Endodermal cell (in vitro differentiated cells): ENCODE measurements around the gene EXPH5. TPM values are rescaled to one million over a fixed set of nuclear protein-coding genes. Genes with fewer than 3 reads are reported as not detected.
"Not testable (repeated sequence)": the region's sequence is repeated elsewhere in the genome, so short reads cannot be mapped to it uniquely, and the experiment has no call there.

Experiments used
- DNase-seq: peaks from one replicate; pipeline ENCODE4 v3.0.0-alpha.2; 2017
- H3K27ac ChIP-seq: 2 replicates; pipeline ENCODE4 v1.5.1; 2013; ENCODE audit warnings: mild to moderate bottlenecking, low read depth, low read length, moderate library complexity
- H3K27me3 ChIP-seq: 2 replicates; pipeline ENCODE4 v1.6.1; 2013; ENCODE audit warnings: mild to moderate bottlenecking, low read length, moderate library complexity; ENCODE audit not compliant: insufficient read depth, control insufficient read depth, poor library complexity, severe bottlenecking
- H3K36me3 ChIP-seq: 2 replicates; pipeline ENCODE4 v1.7.0; 2013; ENCODE audit warnings: mild to moderate bottlenecking, low read length, moderate library complexity; ENCODE audit not compliant: control insufficient read depth, insufficient read depth
- H3K4me1 ChIP-seq: one replicate; pipeline ENCODE4 v1.7.0; 2013; ENCODE audit warnings: low read length; ENCODE audit not compliant: control insufficient read depth, insufficient read depth
- H3K4me3 ChIP-seq: 2 replicates; pipeline ENCODE4 v1.5.1; 2013; ENCODE audit warnings: mild to moderate bottlenecking, low read length, moderate library complexity
- H3K9ac ChIP-seq: 2 replicates; pipeline ENCODE4 v1.6.1; 2013; ENCODE audit warnings: mild to moderate bottlenecking, low read length, moderate library complexity; ENCODE audit not compliant: poor library complexity, severe bottlenecking; ENCODE audit errors: extremely low read depth
- H3K9me3 ChIP-seq: 2 replicates; pipeline ENCODE4 v1.6.1; 2013; ENCODE audit warnings: mild to moderate bottlenecking, low read length, moderate library complexity; ENCODE audit not compliant: control insufficient read depth
- H3K27ac Mint-ChIP-seq: 2 replicates; pipeline ENCODE4 v1.8.0; 2020; ENCODE audit warnings: mixed read lengths
- H3K27me3 Mint-ChIP-seq: 2 replicates; pipeline ENCODE4 v1.8.0; 2021; ENCODE audit warnings: mild to moderate bottlenecking, mixed read lengths; ENCODE audit not compliant: insufficient read depth
- H3K36me3 Mint-ChIP-seq: 2 replicates; pipeline ENCODE4 v1.8.0; 2020; ENCODE audit warnings: low read depth, mixed read lengths
- H3K4me1 Mint-ChIP-seq: 2 replicates; pipeline ENCODE4 v1.8.0; 2020; ENCODE audit warnings: mixed read lengths
- H3K4me3 Mint-ChIP-seq: 2 replicates; pipeline ENCODE4 v1.8.0; 2020; ENCODE audit warnings: mild to moderate bottlenecking, moderate library complexity, mixed read lengths
- H3K9me3 Mint-ChIP-seq: 2 replicates; pipeline ENCODE4 v1.8.0; 2020; ENCODE audit warnings: mild to moderate bottlenecking, mixed read lengths
- WGBS, 2 experiments: methylation state at CpG; one replicate each; pipeline versions ENCODE4 v1.1.5 to v1.1.7; 2013; ENCODE audit warnings: missing lambda C conversion rate in 2 of 2, mixed read lengths in 1 of 2; ENCODE audit not compliant: insufficient coverage in 1 of 2, insufficient read length in 1 of 2; 5-methylcytosine and 5-hydroxymethylcytosine counted together
- total RNA-seq, 2 donors: library from RNA; stranded (reverse); fragmentation: NEBNext Ultra II Directional in 1 of 2; extraction: Animal tissue kit (Norgen Biotek cat#: 25700) in 1 of 2; gene quantifications; 2 replicates in 1 of 2; 3 replicates in 1 of 2; pipeline ENCODE4 v1.2.1, GENCODE V29; 2021
- TF ChIP-seq, protein P1 (sequence below): fragments of 200-600 bp; sonication (generic); conservative IDR thresholded peaks from 2 replicates; pipeline ENCODE4 v1.5.0; 2021; ENCODE audit warnings: antibody characterized with exemption, mild to moderate bottlenecking

The EXPH5 gene
- total RNA-seq, 2 donors from 2014 or later, result 4.8 to 6.4 TPM

GRCh38 chr11:108587109-108587508 is 6.5 kb downstream of the EXPH5 start:
- Mint-ChIP-seq H3K27ac (no peak overlapping the region), H3K4me1 (peaks cover 5% of the 10 kb centered on the region), H3K27me3 (peaks cover 52% of the 10 kb centered on the region), H3K36me3 (no peaks in the 10 kb centered on the region), H3K4me3 (no peak overlapping the region), H3K9me3 (no peaks in the 10 kb centered on the region)
- Histone ChIP-seq H3K4me3 (no peak overlapping the region), H3K4me1 (peaks cover 5% of the 10 kb centered on the region), H3K36me3 (no peaks in the 10 kb centered on the region), H3K27me3 (peaks cover 41% of the 10 kb centered on the region), H3K9ac (no peak overlapping the region), H3K9me3 (no peaks in the 10 kb centered on the region), H3K27ac (no peak overlapping the region)
- WGBS, 2 experiments, result 80 to 95% methylated on average over 1 to 3 of the region's 4 CpGs
- TF ChIP-seq, protein P1, sequence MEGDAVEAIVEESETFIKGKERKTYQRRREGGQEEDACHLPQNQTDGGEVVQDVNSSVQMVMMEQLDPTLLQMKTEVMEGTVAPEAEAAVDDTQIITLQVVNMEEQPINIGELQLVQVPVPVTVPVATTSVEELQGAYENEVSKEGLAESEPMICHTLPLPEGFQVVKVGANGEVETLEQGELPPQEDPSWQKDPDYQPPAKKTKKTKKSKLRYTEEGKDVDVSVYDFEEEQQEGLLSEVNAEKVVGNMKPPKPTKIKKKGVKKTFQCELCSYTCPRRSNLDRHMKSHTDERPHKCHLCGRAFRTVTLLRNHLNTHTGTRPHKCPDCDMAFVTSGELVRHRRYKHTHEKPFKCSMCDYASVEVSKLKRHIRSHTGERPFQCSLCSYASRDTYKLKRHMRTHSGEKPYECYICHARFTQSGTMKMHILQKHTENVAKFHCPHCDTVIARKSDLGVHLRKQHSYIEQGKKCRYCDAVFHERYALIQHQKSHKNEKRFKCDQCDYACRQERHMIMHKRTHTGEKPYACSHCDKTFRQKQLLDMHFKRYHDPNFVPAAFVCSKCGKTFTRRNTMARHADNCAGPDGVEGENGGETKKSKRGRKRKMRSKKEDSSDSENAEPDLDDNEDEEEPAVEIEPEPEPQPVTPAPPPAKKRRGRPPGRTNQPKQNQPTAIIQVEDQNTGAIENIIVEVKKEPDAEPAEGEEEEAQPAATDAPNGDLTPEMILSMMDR, result no peak
- no peak for DNase-seq

DNA sequence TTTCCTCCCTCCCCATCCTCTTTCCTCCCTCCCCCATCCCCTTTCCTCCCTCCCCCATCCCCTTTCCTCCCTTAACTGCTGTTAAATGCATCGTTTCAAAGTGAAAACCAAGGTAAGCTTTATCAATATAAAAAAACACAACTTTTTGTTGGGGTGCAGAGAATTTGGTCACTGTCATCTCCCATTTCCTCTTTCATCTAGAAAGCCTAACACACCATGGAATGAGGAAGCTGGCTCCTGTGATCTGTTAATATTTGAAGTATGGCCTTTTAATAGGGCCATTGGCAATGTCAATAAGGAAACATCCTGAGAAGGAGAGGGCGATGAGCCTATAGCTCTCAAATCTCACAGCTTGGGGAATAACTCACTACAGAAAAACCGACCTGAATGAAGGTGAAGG is 7.0 kb downstream of the EXPH5 start:
- 88 to 92% methylated on average over 3 of the region's 3 CpGs for WGBS, 2 experiments
- H3K27ac Mint-ChIP-seq, result no peak overlapping the region
- no peaks in the 10 kb centered on the region for H3K36me3 ChIP-seq

GRCh38 chr11:108586185-108586584 is 7.4 kb downstream of the EXPH5 start:
- H3K27me3 ChIP-seq, result peaks cover 32% of the 10 kb centered on the region
- not testable (repeated sequence) for H3K4me3 ChIP-seq, H3K27ac Mint-ChIP-seq, H3K27ac ChIP-seq, H3K9ac ChIP-seq, H3K36me3 ChIP-seq, H3K9me3 ChIP-seq, H3K4me3 Mint-ChIP-seq, H3K9me3 Mint-ChIP-seq, H3K4me1 ChIP-seq, H3K36me3 Mint-ChIP-seq, DNase-seq, H3K4me1 Mint-ChIP-seq
- H3K27me3 Mint-ChIP-seq, result peaks cover 43% of the 10 kb centered on the region
- 96 to 100% methylated on average over 2 to 3 of the region's 4 CpGs for WGBS, 2 experiments

More for the DNA sequence above, 7.0 kb downstream of the EXPH5 start:
- no peaks in the 10 kb centered on the region for H3K9me3 ChIP-seq
- peaks cover 36% of the 10 kb centered on the region for H3K27me3 ChIP-seq
- no peak overlapping the region for H3K27ac ChIP-seq
- H3K4me3 ChIP-seq, result no peak overlapping the region
- Mint-ChIP-seq H3K27me3 (peaks cover 47% of the 10 kb centered on the region), H3K9me3 (no peaks in the 10 kb centered on the region), H3K4me3 (no peak overlapping the region), H3K4me1 (peaks cover 5% of the 10 kb centered on the region), H3K36me3 (no peaks in the 10 kb centered on the region)
- no peak overlapping the region for H3K9ac ChIP-seq
- no peak for DNase-seq
- peaks cover 5% of the 10 kb centered on the region for H3K4me1 ChIP-seq
- TF ChIP-seq, protein P1, result no peak

- peaks cover 5% of the 10 kb centered on the region for H3K4me1 Mint-ChIP-seq
- Histone ChIP-seq H3K9ac (no peak overlapping the region), H3K27ac (no peak overlapping the region), H3K9me3 (peaks cover 4% of the 10 kb centered on the region), H3K36me3 (no peaks in the 10 kb centered on the region), H3K27me3 (peaks cover 19% of the 10 kb centered on the region), H3K4me1 (peaks cover 5% of the 10 kb centered on the region), H3K4me3 (no peak overlapping the region)
- no peak overlapping the region for H3K4me3 Mint-ChIP-seq
- no peaks in the 10 kb centered on the region for H3K9me3 Mint-ChIP-seq
- no peak for DNase-seq
- no peak overlapping the region for H3K27ac Mint-ChIP-seq
- peaks cover 32% of the 10 kb centered on the region for H3K27me3 Mint-ChIP-seq
- no peaks in the 10 kb centered on the region for H3K36me3 Mint-ChIP-seq
- TF ChIP-seq, protein P1, result no peak
Measured at GRCh38 chr11:108584973-108585372, 8.6 kb downstream of the EXPH5 start.
